ENCODE results near the gene COG2. TPM values are rescaled to one million over a fixed set of nuclear protein-coding genes. Genes with fewer than 3 reads are reported as not detected.

The COG2 gene
- total RNA-seq, 1 experiment from 2014 or later, result 21.5 TPM

- H3K9me2 ChIP-seq (ENCODE audit: insufficient read depth), result no peaks in the 10 kb centered on the region
- ChIA-PET POLR2A (ENCODE audit: unreplicated experiment) (no interaction called here), CTCF (no interaction called here)
- TF ChIP-seq CTCF (conservative IDR thresholded peaks at IDR 0.05) (no peak), EZH2 (IDR thresholded peaks at IDR 0.05; ENCODE audit: low read depth) (no peak)
- intact Hi-C loops (cut with micrococcal nuclease; ENCODE audit: unreplicated experiment), result no loop called here
- no peak overlapping the region for H3K4me3 ChIP-seq
- no peaks in the 10 kb centered on the region for H3K27me3 ChIP-seq (ENCODE audit: insufficient read depth, low read depth)
- no peaks in the 10 kb centered on the region for H3K79me2 ChIP-seq (ENCODE audit: low read depth)
- H3K4me2 ChIP-seq, result no peak overlapping the region
- H3K27ac ChIP-seq, result no peak overlapping the region
- peaks cover 3% of the 10 kb centered on the region; the same call in 1 of the 2 replicates for H3K9me3 ChIP-seq (ENCODE audit: insufficient read depth, low read depth)
- BruUV-seq (replicated peaks), result no TSS peak
- DNase-seq, result no peak
- no peaks in the 10 kb centered on the region for H3K36me3 ChIP-seq (ENCODE audit: low read depth)
- H2AFZ ChIP-seq, result no peak overlapping the region
- no peaks in the 10 kb centered on the region for H4K20me1 ChIP-seq (ENCODE audit: insufficient read depth)
- no peaks in the 10 kb centered on the region for H3K4me1 ChIP-seq (replicated peaks; ENCODE audit: insufficient read depth)
- H3F3A ChIP-seq (ENCODE audit: insufficient read depth, low read depth), result no peaks in the 10 kb centered on the region
Measured at GRCh38 chr1:230728710-230729392, 86.6 kb downstream of the COG2 start.

- H3K4me3 ChIP-seq, result no peak overlapping the region
- ChIA-PET POLR2A (ENCODE audit: unreplicated experiment) (no interaction called here), CTCF (no interaction called here)
- H4K20me1 ChIP-seq (ENCODE audit: insufficient read depth), result no peaks in the 10 kb centered on the region
- H3K9me3 ChIP-seq (ENCODE audit: insufficient read depth, low read depth), result no peaks in the 10 kb centered on the region
- no peak for TF ChIP-seq EZH2 (IDR thresholded peaks at IDR 0.05; ENCODE audit: low read depth)
- TF ChIP-seq CTCF (conservative IDR thresholded peaks at IDR 0.05), result no peak
- peaks cover 9% of the 10 kb centered on the region for H3K4me1 ChIP-seq (replicated peaks; ENCODE audit: insufficient read depth)
- no peaks in the 10 kb centered on the region for H3K36me3 ChIP-seq (ENCODE audit: low read depth)
- no TSS peak for BruUV-seq (replicated peaks)
- H3K27ac ChIP-seq, result no peak overlapping the region
- intact Hi-C loops (cut with micrococcal nuclease; ENCODE audit: unreplicated experiment), result no loop called here
- no peaks in the 10 kb centered on the region for H3K79me2 ChIP-seq (ENCODE audit: low read depth)
- H3K9me2 ChIP-seq (ENCODE audit: insufficient read depth), result no peaks in the 10 kb centered on the region
- H3K27me3 ChIP-seq (ENCODE audit: insufficient read depth, low read depth), result no peaks in the 10 kb centered on the region
- no peak overlapping the region for H3K4me2 ChIP-seq
- no peak overlapping the region for H2AFZ ChIP-seq
- DNase-seq, result no peak
- no peaks in the 10 kb centered on the region for H3F3A ChIP-seq (ENCODE audit: insufficient read depth, low read depth)
Measured at GRCh38 chr1:230730977-230731376, 88.7 kb downstream of the COG2 start.

- Histone ChIP-seq H3K4me2 (peak overlapping the region; percentile 38; the same call in 1 of the 2 replicates), H2AFZ (no peak overlapping the region; the same call in 1 of the 2 replicates), H4K20me1 (ENCODE audit: insufficient read depth) (no peaks in the 10 kb centered on the region), H3K79me2 (ENCODE audit: low read depth) (no peaks in the 10 kb centered on the region), H3K4me1 (replicated peaks; ENCODE audit: insufficient read depth) (peaks cover 10% of the 10 kb centered on the region), H3K4me3 (no peak overlapping the region), H3K27ac (no peak overlapping the region), H3K9me2 (ENCODE audit: insufficient read depth) (no peaks in the 10 kb centered on the region), H3K27me3 (ENCODE audit: insufficient read depth, low read depth) (no peaks in the 10 kb centered on the region), H3K36me3 (ENCODE audit: low read depth) (no peaks in the 10 kb centered on the region), H3K9me3 (ENCODE audit: insufficient read depth, low read depth) (0 out of 2 replicates have a peak, but pooled peaks cover 3% of the 10 kb centered on the region), H3F3A (ENCODE audit: insufficient read depth, low read depth) (no peaks in the 10 kb centered on the region)
- TF ChIP-seq EZH2 (IDR thresholded peaks at IDR 0.05; ENCODE audit: low read depth), result no peak
- no peak for TF ChIP-seq CTCF (conservative IDR thresholded peaks at IDR 0.05)
- intact Hi-C loops (cut with micrococcal nuclease; ENCODE audit: unreplicated experiment), result no loop called here
- peak; percentile 37 to 50 for DNase-seq
- ChIA-PET CTCF (no interaction called here), POLR2A (ENCODE audit: unreplicated experiment) (no interaction called here)
- no TSS peak for BruUV-seq (replicated peaks)
Measured at GRCh38 chr1:230735447-230735846, 93.2 kb downstream of the COG2 start.

Measured in PC-9 (cell line).